ENCODE data around the gene CAPN11.
A peak's percentile ranks its signal among the peaks of the same experiment; 100 is the strongest.
"Not testable (repeated sequence)": the region's sequence is repeated elsewhere in the genome, so short reads cannot be mapped to it uniquely, and the experiment has no call there.

Gene CAPN11

DNA sequence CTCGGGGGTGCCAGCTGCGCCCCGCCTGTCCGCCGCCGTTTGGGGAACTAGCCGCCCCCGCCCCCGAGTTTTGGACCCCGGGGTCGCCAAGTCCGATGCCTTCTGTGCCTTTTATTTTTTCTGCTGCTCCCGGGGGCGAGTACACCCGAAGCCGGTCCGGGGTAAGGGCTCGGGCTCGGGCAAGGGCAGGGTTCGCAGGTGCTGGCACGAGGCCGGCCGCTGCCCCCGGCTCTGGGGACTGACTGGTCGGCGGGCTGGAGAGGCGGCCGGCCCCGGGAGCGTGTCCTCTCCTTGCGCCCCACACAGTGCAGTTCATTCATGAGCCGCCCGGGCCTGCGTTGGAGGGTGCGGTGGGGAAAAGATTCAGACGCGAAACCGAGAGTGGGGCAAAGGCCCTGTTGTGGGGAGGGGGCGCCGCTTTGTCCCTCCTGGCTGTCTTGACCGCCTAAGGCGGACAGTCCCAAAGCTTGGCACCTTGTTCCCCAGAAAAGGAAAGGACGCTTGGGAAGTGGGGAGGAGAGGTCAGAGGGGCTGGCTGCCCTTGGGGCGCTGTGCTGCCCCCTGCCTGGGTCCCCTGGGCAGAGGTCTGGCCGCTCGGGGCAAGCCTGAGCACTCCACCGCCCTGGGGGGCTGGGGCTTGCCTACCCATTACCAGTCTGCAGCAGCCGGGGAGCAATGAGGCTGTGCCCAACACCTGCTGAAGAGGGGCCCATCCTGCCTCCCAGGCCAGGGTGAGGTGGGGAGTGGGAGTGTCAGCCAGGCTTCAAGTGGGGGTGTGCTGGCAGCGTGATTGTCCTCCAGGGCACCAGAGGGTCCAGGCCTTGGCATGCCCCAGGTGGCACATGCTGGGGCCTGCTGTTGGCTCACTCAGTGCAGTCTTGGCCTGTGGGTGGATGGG lies 30.4 kb upstream of the CAPN11 start:
- DNase-seq (ENCODE audit: low read depth, low spot score) = no peak
- H3K4me3 ChIP-seq (ENCODE audit: low read length) = peak overlapping the region; percentile 70

DNA sequence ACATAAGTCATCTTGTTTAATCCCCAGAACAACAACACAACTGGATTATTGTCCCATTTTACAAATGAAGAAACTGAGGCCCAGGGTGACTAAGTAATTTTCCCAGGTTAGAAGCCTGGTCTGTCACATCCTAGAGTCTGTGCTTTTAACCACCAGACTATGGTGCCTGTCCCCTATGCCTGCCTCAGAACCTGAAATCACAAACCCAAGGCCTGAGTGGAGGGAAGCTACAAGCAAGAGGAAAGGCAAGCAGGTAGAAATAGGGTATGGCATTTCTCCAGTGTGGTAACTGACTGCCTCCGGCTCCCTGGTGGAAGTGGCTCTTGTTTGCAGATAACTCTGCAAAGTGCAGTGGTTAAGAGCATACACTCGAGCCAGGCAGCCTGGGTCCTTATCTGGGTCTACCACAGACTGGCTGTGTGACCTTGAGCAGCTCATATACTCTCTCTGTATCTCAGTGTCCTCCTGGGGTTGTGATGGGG lies 28.7 kb upstream of the CAPN11 start:
- H3K4me3 ChIP-seq (ENCODE audit: low read length) = no peak overlapping the region
- DNase-seq (ENCODE audit: low read depth, low spot score) = peak; percentile 57

DNA sequence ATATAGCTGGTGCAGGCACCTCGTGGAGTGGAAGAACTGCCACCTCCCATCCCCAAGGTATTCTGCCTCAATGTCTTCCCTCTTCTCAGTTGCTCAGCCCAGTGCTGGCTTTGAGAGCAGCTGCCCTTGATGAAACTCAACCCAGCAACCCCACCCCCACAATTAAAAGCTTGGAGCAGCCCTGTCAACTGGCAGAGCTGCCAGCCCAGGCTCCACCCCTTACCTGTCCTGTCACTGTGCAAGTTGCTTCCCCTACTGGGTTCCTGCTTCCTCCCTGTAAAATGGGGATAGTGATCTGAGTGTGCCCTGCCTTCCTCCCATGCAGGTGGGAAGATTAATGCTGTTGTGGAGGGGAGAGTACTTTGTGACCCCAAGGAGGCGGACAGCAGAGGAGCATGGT lies 26.7 kb upstream of the CAPN11 start:
- no peak overlapping the region for H3K4me3 ChIP-seq (ENCODE audit: low read length)
- no peak for DNase-seq (ENCODE audit: low read depth, low spot score)

DNA sequence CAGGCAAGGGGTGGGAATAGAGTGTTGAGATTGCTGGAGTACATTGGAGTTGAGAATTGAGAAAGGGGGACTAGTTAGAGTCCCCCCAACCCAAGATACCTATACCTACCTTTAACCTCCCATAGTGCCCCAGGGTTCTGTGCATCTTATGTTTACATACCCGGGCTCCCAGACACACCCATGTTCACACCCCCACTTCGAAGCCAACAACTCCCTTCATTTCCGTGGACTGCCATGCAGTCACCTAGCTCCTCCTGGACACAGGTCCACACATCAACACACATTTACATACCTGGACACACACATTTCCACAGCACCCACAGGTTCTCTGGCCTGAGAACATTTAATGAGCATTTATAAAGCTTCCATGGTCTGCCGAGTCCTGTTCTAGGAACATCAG lies 26.1 kb upstream of the CAPN11 start:
- no peak for DNase-seq (ENCODE audit: low read depth, low spot score)
- no peak overlapping the region for H3K4me3 ChIP-seq (ENCODE audit: low read length)

DNA sequence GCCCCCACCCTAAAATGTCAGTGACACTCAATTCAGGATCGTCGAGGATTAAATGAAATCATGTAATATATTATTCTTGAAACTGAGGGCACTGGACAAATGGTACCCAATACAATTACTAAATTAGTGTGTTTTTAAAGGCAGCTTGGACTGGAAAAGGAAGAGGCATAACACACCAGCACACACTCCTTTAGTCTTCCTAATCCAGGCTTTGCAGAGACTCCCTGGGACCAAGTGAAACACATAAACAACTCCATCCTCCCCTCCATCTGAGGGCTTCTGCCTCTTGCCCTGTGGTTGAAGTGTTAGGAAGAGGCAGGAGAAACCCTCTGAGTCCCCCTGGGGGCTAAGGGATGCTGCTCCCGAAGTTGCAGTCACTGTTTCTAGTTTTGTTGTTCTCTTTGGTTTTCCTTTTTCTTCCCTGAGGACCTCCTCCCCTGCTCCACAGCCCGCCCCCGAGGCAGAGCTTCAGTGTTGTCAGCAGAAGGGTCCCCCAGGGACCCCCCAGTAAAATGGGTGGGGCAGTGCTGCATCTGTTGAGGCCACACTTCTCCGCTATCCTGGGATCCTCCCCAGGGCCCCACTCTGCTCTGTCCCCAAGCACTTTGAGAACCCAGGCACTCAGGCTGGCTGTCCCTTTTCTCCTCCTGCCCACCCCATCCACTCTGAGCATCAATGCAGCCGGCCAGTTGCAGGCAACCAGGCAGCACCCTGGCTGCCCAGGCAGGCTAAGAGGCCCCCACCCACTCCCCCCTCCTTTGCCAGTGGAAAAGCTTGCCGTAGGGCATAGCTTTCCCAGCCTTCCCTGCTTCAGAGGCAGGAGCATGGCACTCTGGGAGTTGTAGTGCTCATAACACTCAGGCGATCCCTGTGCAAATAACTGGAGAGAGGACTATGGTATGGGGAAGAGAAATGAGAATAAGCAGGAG lies 25.4 kb upstream of the CAPN11 start:
- no peak for DNase-seq (ENCODE audit: low read depth, low spot score)

DNA sequence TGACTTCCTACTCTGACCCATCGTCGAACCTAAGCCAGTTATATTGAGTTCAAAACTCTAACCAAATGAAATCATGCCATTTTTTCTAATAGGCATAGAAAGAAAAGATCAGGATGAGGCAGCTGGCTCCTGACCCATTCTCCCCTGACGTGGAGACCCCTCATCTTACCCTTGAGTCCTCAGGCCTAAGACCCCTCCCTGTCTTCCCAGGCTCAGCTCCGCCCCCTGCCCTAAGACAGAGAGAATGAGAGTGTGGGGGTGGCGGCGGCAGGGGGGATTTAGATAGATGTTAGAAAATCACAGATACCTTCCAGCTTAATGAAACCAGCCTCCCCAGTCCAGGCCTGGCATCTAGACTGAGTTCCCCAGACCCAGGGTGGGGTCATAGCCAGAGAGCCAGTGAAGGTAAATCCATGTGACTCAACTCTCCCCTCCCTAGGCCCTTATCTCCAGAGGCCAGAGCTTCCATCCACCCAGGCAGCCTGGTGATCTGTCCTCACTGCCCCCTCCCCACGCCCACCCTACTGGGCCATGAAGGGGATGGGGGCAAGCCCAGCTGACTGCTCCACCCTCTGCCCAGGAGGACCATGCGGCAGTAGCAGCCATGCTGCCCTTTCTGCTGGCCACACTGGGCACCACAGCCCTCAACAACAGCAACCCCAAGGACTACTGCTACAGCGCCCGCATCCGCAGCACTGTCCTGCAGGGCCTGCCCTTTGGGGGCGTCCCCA lies 24.5 kb upstream of the CAPN11 start:
- no peak for DNase-seq (ENCODE audit: low read depth, low spot score)
- H3K4me3 ChIP-seq (ENCODE audit: low read length) = no peak overlapping the region

More for the DNA sequence above, 25.4 kb upstream of the CAPN11 start:
- H3K4me3 ChIP-seq (ENCODE audit: low read length) = no peak overlapping the region

DNA sequence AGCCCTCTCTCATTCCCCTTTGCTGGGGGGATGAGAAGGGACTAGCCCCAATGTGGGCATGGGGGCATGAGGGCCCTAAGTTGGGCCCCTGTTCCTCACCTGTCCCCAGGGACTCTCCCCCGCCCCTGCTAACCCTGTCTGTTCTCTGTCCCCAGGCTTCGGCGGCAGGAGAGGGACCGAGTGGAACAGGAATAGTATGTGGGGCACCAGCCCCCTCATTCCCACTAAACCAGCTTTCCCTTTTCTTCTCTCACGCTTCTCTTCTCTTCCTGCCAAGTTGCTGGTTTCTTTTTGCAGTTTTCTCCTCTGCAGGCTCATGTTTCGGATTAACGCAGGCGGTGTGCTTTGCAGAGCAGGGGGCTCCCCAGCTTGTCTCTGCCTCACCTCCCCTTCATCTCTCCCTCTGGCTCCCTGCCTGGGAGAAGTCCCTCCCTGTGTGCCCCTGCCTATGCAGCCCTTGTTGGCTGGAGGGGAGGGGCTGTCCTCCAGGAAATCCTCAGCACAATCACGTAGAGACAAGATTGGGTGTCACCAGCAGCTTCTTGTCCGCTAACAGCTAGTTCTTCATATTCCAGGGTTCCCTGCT lies 23.4 kb upstream of the CAPN11 start:
- H3K4me3 ChIP-seq (ENCODE audit: low read length) = no peak overlapping the region
- no peak for DNase-seq (ENCODE audit: low read depth, low spot score)

DNA sequence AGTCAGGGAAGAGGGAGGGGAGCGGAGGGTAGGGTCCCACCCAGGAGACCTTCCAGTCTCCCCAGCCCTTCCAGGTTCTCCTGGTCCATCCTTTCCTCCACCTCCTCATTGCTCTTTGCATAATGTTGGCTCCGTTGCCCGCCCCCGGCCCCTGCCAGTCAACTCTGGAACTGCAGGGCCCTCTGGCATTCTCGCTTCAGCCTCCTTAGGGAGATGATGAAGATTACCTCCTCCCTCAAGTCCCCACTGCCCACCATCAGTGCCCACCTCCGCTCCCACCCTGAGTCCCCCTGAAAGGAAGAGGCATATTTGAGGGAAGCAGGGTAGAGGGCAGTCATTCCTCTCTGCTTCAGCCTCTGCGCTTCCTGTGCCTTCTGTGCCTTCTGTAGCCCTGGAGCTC lies 22.7 kb upstream of the CAPN11 start:
- no peak for DNase-seq (ENCODE audit: low read depth, low spot score)
- H3K4me3 ChIP-seq (ENCODE audit: low read length) = no peak overlapping the region

DNA sequence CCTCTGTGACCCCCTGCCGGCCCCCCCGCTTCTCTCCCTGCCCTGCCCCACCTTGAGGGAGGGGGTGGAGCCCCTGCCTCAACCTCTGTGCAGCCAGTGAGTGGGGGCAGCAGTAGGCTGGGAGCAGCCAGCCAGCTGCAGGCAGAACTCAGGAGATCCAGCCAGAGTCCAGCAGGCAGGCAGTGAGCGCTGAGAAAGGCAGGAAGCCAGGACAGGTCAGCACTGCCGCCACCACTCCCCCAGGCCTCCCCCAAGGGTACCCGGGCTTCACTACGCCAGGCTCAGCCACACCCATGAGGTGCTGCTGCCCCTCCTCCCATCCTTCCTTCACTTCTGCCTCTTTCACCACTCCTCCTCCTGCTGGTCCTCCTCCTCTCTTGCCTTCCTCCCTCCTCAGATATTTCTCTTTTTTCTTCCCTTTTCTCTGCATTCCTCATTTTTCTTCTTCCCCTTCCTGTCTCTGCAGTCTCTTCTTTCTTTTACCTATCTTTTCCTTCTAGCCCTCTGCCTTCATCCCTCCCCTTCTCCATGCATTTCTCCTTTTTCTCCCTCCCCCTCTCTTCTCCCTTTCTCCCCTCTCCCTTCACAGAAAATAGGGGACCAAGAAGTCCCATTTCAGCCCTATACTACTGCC lies 19.8 kb upstream of the CAPN11 start:
- no peak for DNase-seq (ENCODE audit: low read depth, low spot score)
- H3K4me3 ChIP-seq (ENCODE audit: low read length) = no peak overlapping the region

DNA sequence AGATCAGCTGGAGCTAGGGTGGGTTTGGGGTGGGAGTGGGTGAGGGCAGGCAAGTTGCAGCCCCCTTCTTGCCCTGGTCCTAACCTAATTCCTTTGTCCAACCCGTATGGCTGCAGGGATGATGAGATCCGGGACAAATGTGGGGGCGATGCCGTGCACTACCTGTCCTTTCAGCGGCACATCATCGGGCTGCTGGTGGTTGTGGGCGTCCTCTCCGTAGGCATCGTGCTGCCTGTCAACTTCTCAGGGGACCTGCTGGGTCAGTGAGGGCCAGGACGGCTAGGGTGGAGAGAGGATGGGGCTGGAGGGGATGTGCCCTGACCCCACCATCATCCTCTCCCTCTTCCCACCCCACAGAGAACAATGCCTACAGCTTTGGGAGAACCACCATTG lies 19.3 kb upstream of the CAPN11 start:
- H3K4me3 ChIP-seq (ENCODE audit: low read length) = no peak overlapping the region
- no peak for DNase-seq (ENCODE audit: low read depth, low spot score)

DNA sequence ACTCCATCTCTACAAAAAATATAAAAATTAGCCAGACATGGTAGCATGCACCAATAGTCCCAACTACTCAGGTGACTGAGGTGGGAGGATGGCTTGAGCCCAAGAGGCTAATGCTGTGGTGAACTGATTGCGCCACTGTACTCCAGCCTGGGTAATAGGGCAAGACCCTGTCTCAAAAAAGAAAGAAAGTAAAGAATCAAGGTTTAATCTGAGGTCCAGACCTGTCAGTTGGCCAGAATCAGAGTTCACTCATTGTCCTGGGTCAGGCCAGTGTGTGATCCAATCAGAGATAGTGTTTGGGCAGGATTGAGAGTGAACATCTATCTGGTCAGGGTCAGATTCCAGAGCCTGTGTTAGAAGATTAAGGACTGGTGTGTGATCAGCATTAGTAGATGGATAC lies 15.8 kb upstream of the CAPN11 start:
- no peak for DNase-seq (ENCODE audit: low read depth, low spot score)
- no peak overlapping the region for H3K4me3 ChIP-seq (ENCODE audit: low read length)

DNA sequence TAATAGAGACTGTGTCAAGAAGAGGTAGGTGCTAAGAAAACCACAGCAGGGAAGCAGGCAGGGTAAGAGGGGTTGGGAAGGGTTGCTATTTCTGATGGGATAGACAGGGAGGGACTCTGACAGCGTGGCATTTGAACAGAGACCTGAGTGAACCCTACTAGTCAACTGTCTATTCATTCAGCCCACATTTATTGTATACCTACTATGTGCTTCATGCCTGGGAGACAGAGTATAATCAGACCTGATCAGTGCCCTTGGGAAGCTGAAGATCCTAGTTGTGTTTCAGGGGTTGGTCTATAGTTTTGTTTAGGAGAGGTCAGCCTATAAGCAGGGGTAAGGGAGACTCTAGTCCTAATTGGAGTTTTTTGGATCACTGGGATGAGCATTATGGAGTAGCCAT lies 14.9 kb upstream of the CAPN11 start:
- no peak overlapping the region for H3K4me3 ChIP-seq (ENCODE audit: low read length)
- DNase-seq (ENCODE audit: low read depth, low spot score) = no peak

DNA sequence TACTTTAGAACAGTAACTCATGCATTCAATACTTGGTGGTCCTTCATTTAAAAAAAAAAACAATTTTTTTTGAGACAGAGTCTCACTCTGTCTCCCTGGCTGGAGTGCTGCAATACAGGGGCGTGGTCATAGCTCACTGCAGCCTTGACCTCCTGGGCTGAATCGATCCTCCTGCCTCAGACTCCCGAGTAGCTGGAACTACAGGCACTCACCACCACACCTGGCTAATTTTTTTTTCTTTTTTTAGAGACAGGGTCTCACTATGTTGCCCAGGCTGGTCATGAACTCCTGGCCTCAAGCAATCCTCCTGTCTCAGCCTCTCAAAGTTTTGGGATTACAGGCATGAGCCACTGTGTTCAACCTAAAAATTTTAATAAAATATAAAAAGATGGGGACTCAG lies 14.1 kb upstream of the CAPN11 start:
- not testable (repeated sequence) for H3K4me3 ChIP-seq (ENCODE audit: low read length); DNase-seq (ENCODE audit: low read depth, low spot score)

DNA sequence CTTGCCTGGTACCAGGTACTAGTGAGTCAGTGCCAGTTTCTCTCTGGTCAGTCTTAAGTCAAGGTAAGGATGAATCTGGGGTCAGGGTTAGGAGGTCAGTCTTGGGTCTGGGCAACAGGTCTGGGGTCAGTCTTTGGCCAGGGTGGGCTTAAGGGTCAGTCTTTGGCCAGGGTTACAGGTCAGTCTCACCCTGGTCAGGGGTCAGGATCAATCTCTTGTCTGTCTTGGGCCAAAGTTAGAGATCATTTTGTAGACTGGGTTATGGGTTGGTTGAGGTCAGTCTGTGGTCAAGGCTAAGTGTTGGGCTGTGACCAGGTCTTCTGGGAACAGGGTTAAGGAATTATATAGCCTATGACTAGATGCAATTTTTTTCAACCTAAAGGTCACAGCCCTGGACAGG lies 12.8 kb upstream of the CAPN11 start:
- no peak overlapping the region for H3K4me3 ChIP-seq (ENCODE audit: low read length)

DNA sequence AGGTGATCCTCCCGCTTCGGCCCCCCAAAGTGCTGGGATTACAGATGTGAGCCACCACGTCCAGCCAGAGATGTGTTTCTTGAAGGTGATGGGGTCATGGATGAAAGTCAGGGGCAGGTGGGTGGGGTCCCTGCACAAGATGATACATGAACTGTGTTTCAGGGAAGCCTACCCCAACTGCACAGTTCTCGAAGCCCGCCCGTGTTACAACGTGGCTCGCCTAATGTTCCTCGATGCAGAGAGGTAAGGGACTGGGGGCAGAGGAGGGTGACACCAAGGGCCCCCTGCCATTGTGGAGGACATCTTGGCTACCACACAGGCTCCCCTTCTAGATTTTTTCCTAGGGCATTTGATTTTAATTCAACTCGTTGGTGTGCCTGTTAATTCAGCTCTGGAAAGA lies 11.9 kb upstream of the CAPN11 start:
- no peak for DNase-seq (ENCODE audit: low read depth, low spot score)
- no peak overlapping the region for H3K4me3 ChIP-seq (ENCODE audit: low read length)

More for the DNA sequence above, 12.8 kb upstream of the CAPN11 start:
- no peak for DNase-seq (ENCODE audit: low read depth, low spot score)

DNA sequence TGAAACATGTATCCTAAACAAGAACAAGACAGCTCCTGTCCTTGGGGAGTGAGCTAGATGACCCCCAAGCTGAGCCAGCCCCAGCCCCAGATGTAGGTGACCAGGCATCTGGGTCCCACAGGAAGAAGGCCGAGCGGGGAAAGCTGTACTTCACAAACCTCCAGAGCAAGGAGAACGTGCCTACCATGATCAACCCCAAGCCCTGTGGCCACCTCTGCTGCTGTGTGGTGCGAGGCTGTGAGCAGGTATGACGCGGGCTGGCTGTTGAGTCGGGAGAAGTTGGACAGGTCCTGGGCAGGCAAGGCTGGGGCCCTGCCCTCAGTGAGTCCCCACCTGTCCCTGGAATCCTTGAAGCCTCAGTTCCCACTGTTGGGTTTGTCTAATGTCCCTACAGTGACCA lies 11.4 kb upstream of the CAPN11 start:
- no peak overlapping the region for H3K4me3 ChIP-seq (ENCODE audit: low read length)
- no peak for DNase-seq (ENCODE audit: low read depth, low spot score)

DNA sequence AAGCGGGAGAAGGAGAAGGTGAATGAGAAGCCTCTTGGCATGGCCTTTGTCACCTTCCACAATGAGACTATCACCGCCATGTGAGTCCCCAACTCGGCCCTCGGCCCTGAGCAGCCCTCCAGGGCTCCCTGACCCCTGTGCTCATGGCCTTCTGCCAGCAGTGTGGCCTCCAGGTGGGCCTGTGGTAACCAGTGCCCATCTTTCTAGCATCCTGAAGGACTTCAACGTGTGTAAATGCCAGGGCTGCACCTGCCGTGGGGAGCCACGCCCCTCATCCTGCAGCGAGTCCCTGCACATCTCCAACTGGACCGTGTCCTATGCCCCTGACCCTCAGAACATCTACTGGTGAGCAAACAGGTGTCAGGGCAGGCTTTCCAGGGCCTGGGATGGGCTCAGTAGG lies 10.3 kb upstream of the CAPN11 start:
- no peak overlapping the region for H3K4me3 ChIP-seq (ENCODE audit: low read length)
- DNase-seq (ENCODE audit: low read depth, low spot score) = no peak

DNA sequence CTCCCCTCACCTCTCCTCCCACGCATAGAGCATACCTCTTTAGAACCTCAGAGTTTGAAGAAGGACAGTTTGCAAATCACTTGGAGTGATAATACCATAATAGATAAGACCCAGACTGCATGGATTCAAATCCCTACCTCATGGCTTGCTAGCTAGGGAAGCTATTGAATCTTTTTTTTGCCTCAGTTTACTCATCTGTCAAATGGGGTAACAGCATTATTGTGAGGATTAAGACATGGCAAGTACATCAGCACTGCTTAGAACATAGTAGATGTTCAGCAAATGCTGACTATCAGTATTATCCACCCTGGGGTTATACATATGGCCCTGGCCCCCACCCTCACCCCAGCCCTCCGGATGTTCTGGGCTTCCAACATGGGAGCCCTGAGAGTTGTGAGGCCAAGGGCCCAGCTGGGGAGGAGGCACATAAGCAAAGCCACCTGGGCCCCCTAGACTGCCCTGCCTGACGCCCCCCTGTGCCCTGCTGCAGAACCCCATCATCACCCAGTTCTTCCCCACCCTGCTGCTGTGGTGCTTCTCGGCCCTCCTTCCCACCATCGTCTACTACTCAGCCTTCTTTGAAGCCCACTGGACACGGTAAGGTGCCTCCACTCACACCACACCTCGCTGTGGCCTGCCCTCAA lies 9.1 kb upstream of the CAPN11 start:
- no peak for DNase-seq (ENCODE audit: low read depth, low spot score)
- no peak overlapping the region for H3K4me3 ChIP-seq (ENCODE audit: low read length)

Data from Jurkat, Clone E6-1 (cell line).